ENCODE measurements around the gene CD82.

- TF ChIP-seq, protein P1, sequence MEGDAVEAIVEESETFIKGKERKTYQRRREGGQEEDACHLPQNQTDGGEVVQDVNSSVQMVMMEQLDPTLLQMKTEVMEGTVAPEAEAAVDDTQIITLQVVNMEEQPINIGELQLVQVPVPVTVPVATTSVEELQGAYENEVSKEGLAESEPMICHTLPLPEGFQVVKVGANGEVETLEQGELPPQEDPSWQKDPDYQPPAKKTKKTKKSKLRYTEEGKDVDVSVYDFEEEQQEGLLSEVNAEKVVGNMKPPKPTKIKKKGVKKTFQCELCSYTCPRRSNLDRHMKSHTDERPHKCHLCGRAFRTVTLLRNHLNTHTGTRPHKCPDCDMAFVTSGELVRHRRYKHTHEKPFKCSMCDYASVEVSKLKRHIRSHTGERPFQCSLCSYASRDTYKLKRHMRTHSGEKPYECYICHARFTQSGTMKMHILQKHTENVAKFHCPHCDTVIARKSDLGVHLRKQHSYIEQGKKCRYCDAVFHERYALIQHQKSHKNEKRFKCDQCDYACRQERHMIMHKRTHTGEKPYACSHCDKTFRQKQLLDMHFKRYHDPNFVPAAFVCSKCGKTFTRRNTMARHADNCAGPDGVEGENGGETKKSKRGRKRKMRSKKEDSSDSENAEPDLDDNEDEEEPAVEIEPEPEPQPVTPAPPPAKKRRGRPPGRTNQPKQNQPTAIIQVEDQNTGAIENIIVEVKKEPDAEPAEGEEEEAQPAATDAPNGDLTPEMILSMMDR (conservative IDR thresholded peaks at IDR 0.05; ENCODE audit: low read depth, low read length): no peak
- no peak for TF ChIP-seq EZH2 (IDR thresholded peaks at IDR 0.05; ENCODE audit: borderline replicate concordance, low read depth, low read length, poor library complexity, severe bottlenecking)
Observed at GRCh38 chr11:44600261-44600660, 34.8 kb downstream of the CD82 start.

All from A673 (cell line).